ENCODE results near the gene LSM8. TPM values are rescaled to one million over a fixed set of nuclear protein-coding genes. Genes with fewer than 3 reads are reported as not detected.
A peak's percentile ranks its signal among the peaks of the same experiment; 100 is the strongest.

The LSM8 gene
- total RNA-seq, 1 donor from 2014 or later = 36.5 TPM

GRCh38 chr7:118149394-118149793 is 34.6 kb upstream of the LSM8 start:
- Mint-ChIP-seq H3K27ac (ENCODE audit: unreplicated experiment) (no peak overlapping the region), H3K9me3 (ENCODE audit: unreplicated experiment) (no peaks in the 10 kb centered on the region), H3K4me3 (ENCODE audit: unreplicated experiment) (no peak overlapping the region), H3K27me3 (ENCODE audit: unreplicated experiment) (no peaks in the 10 kb centered on the region), H3K4me1 (ENCODE audit: low read depth, unreplicated experiment) (no peaks in the 10 kb centered on the region), H3K36me3 (ENCODE audit: unreplicated experiment) (no peaks in the 10 kb centered on the region)
- no peak for DNase-seq
- TF ChIP-seq, protein P1, sequence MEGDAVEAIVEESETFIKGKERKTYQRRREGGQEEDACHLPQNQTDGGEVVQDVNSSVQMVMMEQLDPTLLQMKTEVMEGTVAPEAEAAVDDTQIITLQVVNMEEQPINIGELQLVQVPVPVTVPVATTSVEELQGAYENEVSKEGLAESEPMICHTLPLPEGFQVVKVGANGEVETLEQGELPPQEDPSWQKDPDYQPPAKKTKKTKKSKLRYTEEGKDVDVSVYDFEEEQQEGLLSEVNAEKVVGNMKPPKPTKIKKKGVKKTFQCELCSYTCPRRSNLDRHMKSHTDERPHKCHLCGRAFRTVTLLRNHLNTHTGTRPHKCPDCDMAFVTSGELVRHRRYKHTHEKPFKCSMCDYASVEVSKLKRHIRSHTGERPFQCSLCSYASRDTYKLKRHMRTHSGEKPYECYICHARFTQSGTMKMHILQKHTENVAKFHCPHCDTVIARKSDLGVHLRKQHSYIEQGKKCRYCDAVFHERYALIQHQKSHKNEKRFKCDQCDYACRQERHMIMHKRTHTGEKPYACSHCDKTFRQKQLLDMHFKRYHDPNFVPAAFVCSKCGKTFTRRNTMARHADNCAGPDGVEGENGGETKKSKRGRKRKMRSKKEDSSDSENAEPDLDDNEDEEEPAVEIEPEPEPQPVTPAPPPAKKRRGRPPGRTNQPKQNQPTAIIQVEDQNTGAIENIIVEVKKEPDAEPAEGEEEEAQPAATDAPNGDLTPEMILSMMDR (IDR thresholded peaks at IDR 0.05; ENCODE audit: partially characterized antibody, unreplicated experiment) = no peak

DNA sequence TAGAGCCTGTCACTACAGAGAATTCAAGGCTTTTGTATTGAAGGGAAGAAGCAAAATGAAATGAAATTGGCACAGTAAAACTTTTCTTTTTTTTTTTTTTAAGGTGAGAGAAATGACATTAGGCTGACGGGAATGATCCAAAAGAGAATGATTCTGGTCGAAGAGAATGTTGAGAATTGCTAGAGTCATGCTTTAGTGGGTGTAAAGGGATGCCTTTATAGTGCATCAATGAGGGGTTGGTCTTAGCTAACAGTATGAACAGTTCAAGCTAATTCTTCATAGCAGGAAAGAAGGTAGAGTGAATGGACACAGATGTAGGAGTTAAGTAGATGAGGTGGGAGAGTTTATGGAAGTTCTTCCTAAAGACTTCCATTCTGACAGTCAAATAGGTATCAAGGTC is 32.3 kb upstream of the LSM8 start:
- DNase-seq = no peak
- Mint-ChIP-seq H3K27ac (ENCODE audit: unreplicated experiment) (no peak overlapping the region), H3K4me1 (ENCODE audit: low read depth, unreplicated experiment) (no peaks in the 10 kb centered on the region), H3K4me3 (ENCODE audit: unreplicated experiment) (no peak overlapping the region), H3K36me3 (ENCODE audit: unreplicated experiment) (no peaks in the 10 kb centered on the region), H3K27me3 (ENCODE audit: unreplicated experiment) (no peaks in the 10 kb centered on the region), H3K9me3 (ENCODE audit: unreplicated experiment) (no peaks in the 10 kb centered on the region)
- TF ChIP-seq, protein P1 (IDR thresholded peaks at IDR 0.05; ENCODE audit: partially characterized antibody, unreplicated experiment) = no peak

GRCh38 chr7:118152149-118152548 is 31.8 kb upstream of the LSM8 start:
- Mint-ChIP-seq H3K9me3 (ENCODE audit: unreplicated experiment) (peaks cover 1% of the 10 kb centered on the region), H3K27me3 (ENCODE audit: unreplicated experiment) (no peaks in the 10 kb centered on the region), H3K4me1 (ENCODE audit: low read depth, unreplicated experiment) (no peaks in the 10 kb centered on the region), H3K27ac (ENCODE audit: unreplicated experiment) (no peak overlapping the region), H3K4me3 (ENCODE audit: unreplicated experiment) (no peak overlapping the region), H3K36me3 (ENCODE audit: unreplicated experiment) (no peaks in the 10 kb centered on the region)
- TF ChIP-seq, protein P1 (IDR thresholded peaks at IDR 0.05; ENCODE audit: partially characterized antibody, unreplicated experiment) = no peak
- no peak for DNase-seq

DNA sequence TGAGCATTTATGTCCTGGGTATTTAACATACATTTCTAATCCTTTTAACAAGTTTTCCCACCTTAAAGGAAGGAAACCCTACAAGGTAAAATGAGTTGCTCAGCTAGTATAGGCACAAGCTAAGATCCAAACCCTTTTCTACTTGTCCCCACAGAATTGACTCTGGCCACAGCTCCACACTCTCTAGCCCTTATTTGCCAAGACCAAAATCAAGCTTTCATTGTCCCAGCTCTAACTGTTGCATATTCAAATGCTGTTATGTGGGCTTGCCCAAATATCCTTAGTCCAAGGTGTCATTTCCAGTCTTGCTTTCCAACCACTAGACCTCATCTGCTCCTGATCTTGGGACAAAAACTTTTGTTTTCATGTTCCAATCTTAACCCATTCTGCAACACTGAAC is 31.3 kb upstream of the LSM8 start:
- no peak overlapping the region for H3K4me3 Mint-ChIP-seq (ENCODE audit: unreplicated experiment)
- no peak overlapping the region for H3K27ac Mint-ChIP-seq (ENCODE audit: unreplicated experiment)

GRCh38 chr7:118153551-118154177 is 30.3 kb upstream of the LSM8 start:
- Mint-ChIP-seq H3K36me3 (ENCODE audit: unreplicated experiment) (peaks cover 6% of the 10 kb centered on the region), H3K4me3 (ENCODE audit: unreplicated experiment) (no peak overlapping the region), H3K27me3 (ENCODE audit: unreplicated experiment) (peaks cover 1% of the 10 kb centered on the region)

More for the DNA sequence above, 31.3 kb upstream of the LSM8 start:
- H3K4me1 Mint-ChIP-seq (ENCODE audit: low read depth, unreplicated experiment) = no peaks in the 10 kb centered on the region
- H3K36me3 Mint-ChIP-seq (ENCODE audit: unreplicated experiment) = no peaks in the 10 kb centered on the region
- DNase-seq = no peak
- TF ChIP-seq, protein P1 (IDR thresholded peaks at IDR 0.05; ENCODE audit: partially characterized antibody, unreplicated experiment) = no peak
- peaks cover 2% of the 10 kb centered on the region for H3K9me3 Mint-ChIP-seq (ENCODE audit: unreplicated experiment)
- no peaks in the 10 kb centered on the region for H3K27me3 Mint-ChIP-seq (ENCODE audit: unreplicated experiment)

More at GRCh38 chr7:118153551-118154177, 30.3 kb upstream of the LSM8 start:
- TF ChIP-seq, protein P1 (IDR thresholded peaks at IDR 0.05; ENCODE audit: partially characterized antibody, unreplicated experiment) = peak; percentile 95
- H3K4me1 Mint-ChIP-seq (ENCODE audit: low read depth, unreplicated experiment) = no peaks in the 10 kb centered on the region
- H3K27ac Mint-ChIP-seq (ENCODE audit: unreplicated experiment) = no peak overlapping the region
- peaks cover 5% of the 10 kb centered on the region for H3K9me3 Mint-ChIP-seq (ENCODE audit: unreplicated experiment)
- DNase-seq = no peak

All from glutamatergic neuron (in vitro differentiated cells).